ENCODE results near the gene SSB.
"Not testable (repeated sequence)": the region's sequence is repeated elsewhere in the genome, so short reads cannot be mapped to it uniquely, and the experiment has no call there.

The SSB gene

DNA sequence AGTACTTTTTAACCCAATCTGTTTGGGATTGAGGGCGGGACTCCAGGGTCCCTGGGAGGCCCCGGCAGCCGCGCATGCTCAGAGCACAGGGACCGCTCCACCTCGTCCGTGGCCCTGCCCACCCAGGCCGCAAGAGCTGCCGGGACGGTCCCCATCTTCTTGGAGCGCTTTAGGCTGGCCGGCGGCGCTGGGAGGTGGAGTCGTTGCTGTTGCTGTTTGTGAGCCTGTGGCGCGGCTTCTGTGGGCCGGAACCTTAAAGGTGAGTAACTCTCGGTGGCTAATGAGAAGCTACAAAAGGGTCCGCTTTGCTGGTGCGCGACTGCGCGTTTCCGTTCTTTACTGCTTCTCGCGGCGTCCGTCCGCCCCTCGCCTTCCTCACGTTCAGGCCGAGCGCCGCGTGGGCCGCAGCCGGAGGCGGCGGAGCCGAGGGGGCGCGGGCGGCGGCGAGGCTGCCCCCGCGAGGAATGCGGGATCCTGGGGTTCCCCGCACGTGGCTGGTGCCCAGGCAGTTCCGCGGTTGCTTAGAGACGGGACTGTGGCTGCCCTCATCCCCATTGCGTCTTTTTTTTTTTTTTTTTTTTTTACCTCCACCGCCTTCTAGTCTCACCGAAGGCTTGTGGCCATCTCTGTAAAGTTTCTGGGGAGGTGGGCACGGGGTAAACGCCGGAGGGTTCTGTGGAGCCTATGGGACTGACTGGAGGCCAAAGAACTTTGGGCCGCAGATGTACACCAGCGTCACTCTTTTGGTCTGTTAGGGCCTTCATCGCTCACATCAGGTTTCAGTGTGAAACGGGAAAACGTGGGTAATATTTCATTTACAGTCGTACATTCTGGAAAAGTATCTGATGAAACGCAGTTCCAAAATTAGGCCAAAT, at the start of gene SSB:
SSB (plus strand) TSS at position 154 of the 875 bp plus-strand sequence. CDS start 2,090 bp downstream, outside the sequence.
- DNase-seq, result peak; percentile 35 to 79

DNA sequence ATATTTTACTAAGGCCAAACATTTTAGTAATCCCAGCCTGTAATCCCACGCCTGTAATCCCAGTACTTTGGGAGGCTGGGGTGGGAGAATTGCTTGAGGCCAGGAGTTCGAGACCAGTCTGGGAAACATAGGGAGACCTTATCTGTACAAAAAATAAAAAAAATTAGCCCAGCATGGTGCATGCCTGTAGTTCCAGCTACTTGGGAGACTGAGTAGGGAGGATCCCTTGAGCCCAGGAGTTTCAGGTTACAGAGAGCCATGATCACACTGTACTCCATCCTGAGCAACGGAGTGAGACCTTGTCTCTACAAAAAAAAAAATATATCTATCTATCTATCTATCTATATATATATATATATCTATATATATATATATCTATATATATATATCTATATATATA, 45.9 kb upstream of the SSB start:
- DNase-seq, result no peak

GRCh38 chr2:169755083-169755870, 43.4 kb upstream of the SSB start:
- no peak for DNase-seq

- DNase-seq, result no peak
Measured at GRCh38 chr2:169756342-169756741, 42.3 kb upstream of the SSB start.

- DNase-seq, result no peak
Measured at GRCh38 chr2:169757356-169757755, 41.3 kb upstream of the SSB start.

GRCh38 chr2:169757778-169758177, 40.9 kb upstream of the SSB start:
- no peak for DNase-seq

- no peak for DNase-seq
Measured at GRCh38 chr2:169759987-169760386, 38.7 kb upstream of the SSB start.

- not testable (repeated sequence) for DNase-seq
Measured at GRCh38 chr2:169760798-169761197, 37.9 kb upstream of the SSB start.

DNA sequence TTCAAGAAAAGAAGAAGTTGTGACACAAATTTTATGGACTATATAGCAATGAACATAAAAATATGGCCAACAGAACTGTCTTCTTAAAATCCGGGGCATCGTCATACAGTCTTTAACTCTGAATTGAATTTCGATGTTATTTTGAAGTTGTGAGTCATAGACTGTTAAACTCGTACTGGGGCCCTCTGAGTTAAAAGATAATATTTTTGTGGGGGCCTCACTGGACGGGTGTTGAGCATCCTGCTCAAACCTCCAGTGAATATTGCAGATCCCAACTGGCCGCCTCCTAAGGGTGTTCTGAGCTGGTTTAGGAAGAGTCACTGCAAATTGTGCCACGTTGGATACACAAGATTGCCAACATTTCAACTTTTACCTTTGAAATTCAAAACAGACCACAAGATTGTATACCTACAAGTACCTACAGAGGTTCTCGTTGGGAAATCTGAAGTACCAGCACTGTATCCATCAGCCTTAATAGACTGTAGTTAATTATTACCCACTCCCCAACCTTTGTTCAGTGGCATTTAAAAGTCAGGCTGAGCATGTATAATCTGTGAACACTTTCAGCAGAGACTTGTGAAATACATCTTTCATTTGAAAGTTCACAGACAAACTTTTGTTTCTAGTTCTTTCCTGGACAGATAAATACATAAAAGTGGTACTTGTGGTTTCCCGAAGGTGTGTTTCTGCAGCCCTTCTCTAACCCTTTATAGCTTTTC, 37.3 kb upstream of the SSB start:
- DNase-seq, result no peak

- no peak for DNase-seq
Measured at GRCh38 chr2:169761970-169762292, 36.7 kb upstream of the SSB start.

DNA sequence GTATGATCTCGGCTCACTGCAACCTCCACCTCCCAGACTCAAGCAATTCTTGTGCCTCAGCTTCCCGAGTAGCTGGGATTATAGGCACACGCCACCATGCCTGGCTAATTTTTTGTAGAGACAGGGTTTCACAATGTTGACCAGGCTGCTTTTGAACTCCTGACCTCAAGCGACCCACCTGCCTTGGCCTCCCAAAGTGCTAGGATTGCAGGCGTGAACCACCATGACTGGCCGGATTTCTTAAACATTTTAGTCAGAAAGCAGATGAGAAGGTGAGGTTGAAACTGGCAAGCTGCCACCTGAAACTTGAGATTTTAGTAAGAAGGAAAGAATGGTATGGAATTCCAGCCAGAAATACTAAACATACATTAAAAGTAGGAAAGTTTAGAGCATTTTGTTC, 33.1 kb upstream of the SSB start:
- DNase-seq, result no peak

DNA sequence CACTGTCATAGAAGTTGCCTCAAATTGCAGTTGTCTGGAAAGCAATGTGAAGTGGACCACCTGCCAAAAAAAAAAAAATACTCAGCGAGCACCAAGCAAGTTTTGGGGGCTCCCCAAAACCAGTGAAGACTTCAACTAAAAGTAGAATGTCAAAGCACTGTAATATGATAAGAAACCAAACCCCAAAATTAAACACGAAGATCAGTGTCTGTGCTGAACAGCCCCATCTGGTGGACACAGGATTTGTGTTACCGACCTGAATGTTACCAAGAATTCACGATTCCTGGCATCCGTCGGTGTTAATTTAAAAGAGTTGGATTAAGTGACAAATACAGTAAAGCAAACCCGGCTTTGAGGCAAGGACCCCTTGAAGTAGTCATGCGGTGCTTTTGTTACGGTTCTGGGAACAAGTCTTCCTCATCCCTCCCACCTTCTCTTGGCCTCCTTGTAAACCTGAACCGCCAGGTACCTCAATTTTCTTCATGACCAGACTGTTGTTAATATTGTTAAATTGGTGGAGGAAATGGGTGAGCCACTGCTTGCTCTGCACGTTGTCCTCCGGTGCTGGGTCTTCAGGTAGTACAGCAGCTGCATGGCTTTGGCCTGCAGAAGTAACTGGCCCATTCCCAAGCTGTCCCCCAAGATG, 31.3 kb upstream of the SSB start:
- peak in 1 of 2 experiments; percentile 34 for DNase-seq

- no peak for DNase-seq
Measured at GRCh38 chr2:169768262-169768995, 30.2 kb upstream of the SSB start.

DNA sequence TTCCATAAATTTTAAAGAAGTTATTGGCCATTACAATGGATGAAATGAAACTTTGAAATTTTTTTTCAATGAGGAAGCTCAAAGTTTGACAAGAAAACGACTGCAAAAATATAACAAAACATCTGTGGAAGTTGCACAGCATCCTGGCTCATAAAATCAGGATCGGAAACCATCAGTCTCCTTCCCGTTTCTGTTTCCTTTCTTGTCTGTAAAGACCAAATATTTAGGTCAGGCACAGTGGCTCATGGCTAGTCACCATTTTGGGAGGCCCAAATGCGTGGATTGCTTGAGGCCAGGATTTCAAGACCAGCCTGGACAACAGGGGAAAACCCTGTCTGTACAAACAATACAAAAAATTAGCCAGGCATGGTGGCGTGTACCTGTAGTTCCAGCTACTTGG, 27.6 kb upstream of the SSB start:
- DNase-seq, result no peak

DNA sequence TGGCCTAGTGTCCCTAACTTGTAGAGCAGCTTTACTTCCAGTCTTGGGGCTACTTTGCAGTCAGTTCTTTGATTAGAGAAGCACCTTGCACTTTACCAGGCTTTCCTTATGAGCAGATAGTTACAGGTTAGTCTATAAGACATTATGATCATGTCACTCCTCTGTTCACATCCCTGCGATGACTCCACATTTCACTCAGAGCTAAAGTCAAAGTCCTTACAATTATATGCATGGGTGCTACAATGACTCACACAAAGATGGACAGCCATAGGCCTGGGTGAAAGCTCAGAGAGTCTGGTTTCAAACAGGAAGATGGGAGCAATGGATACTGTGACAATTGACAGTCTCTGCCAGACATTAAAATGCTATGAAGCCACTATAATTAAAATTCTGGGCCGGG, 27.1 kb upstream of the SSB start:
- DNase-seq, result no peak

- no peak for DNase-seq
Measured at GRCh38 chr2:169772651-169773050, 26.0 kb upstream of the SSB start.

GRCh38 chr2:169775354-169775753, 23.3 kb upstream of the SSB start:
- DNase-seq, result no peak

DNA sequence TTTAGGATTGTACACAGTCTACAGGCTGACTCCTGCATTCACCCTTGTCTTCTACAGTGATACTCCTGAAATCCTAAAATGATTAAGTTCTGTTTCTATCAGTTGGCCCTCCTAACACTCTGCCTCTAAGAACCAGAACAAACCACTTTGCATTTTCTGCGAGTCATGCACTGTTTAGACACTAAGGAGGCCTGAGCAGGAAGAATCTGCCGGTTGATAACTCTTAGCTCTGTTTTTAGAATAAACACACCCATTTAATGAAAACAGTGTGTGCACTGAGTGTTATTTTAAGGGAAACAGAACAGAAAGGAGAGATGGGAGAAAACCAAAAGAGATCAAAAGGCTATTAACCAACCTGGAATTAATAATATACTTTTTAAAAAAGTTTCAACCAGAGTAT, 22.9 kb upstream of the SSB start:
- no peak for DNase-seq

DNA sequence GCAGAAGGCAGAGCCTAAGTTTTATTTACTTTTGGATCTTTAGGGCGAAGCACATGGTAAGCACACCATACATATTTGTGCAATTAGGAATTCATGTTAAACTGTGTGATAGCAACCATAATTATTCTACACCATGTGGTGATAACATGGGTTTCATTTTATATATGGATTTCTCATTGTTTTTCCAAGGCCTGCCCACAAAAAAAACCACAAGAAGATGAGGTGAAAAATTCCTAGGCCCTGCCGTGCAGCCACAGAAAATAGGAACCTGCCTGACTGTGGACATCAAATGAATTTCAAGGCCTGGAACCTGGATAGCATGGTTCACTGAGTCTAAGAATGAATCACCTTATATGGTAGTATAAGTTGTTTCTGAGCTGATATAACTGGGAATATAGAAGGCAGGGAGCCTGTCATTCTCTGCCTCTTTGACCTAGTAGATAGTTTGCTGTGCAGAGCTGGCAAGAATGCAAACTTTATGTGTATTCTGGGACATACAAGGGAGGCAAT, 22.4 kb upstream of the SSB start:
- no peak for DNase-seq

DNA sequence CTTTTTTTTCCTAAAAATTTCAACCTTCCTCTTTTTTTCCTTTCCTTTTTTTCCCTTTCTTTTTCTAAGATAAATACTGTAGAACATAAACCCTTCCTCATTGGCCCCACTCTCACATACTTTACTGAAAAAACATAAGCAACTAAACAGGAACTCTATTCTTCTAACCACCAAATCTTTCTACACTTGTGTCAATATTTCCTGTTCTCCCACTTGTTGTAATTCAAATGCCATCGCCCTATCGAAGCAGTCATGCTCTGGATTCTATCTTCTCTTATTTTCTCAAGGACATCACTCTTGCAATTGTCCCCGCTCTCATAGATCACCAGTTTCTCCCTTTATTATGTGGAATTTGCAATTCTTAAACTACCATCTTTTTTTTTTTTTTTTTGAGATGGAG, 20.2 kb upstream of the SSB start:
- no peak for DNase-seq

- no peak for DNase-seq
Measured at GRCh38 chr2:169781249-169782013, 17.2 kb upstream of the SSB start.
